Trophoblast cell (in vitro differentiated cells and primary cell): ENCODE measurements around the gene PASK.
A peak's percentile ranks its signal among the peaks of the same experiment; 100 is the strongest.

Source experiments
- DNase-seq, 2 donors: peaks; one replicate each; pipeline ENCODE4 v3.0.0-alpha.2; 2016
- H2AFZ ChIP-seq: 2 replicates; pipeline ENCODE4 v1.6.1; 2013; ENCODE audit warnings: low read length, moderate library complexity, mild to moderate bottlenecking; ENCODE audit not compliant: insufficient read depth, poor library complexity
- H2AK5ac ChIP-seq: 2 replicates; pipeline ENCODE4 v1.6.1; 2013; ENCODE audit warnings: mild to moderate bottlenecking, low read length
- H2BK120ac ChIP-seq: 2 replicates; pipeline ENCODE4 v1.6.1; 2013; ENCODE audit warnings: low read length, mild to moderate bottlenecking, moderate library complexity; ENCODE audit not compliant: insufficient read depth, poor library complexity
- H2BK12ac ChIP-seq: 2 replicates; pipeline ENCODE4 v1.6.1; 2013; ENCODE audit warnings: mild to moderate bottlenecking, low read length, moderate library complexity
- H2BK5ac ChIP-seq: 2 replicates; pipeline ENCODE4 v1.6.1; 2013; ENCODE audit warnings: low read length, low read depth, moderate library complexity, mild to moderate bottlenecking; ENCODE audit not compliant: poor library complexity
- H3K14ac ChIP-seq: 2 replicates; pipeline ENCODE4 v1.6.1; 2013; ENCODE audit warnings: mild to moderate bottlenecking, low read length
- H3K18ac ChIP-seq: 2 replicates; pipeline ENCODE4 v1.6.1; 2013; ENCODE audit warnings: mild to moderate bottlenecking, low read length
- H3K23ac ChIP-seq: 2 replicates; pipeline ENCODE4 v1.6.1; 2013; ENCODE audit warnings: low read length
- H3K27ac ChIP-seq: 2 replicates; pipeline ENCODE4 v1.5.1; 2013; ENCODE audit warnings: low read depth, mild to moderate bottlenecking, inconsistent platforms, low read length, moderate library complexity
- H3K27me3 ChIP-seq: 2 replicates; pipeline ENCODE4 v1.6.1; 2013; ENCODE audit warnings: inconsistent platforms, mild to moderate bottlenecking, low read length, moderate library complexity; ENCODE audit not compliant: insufficient read depth
- H3K36me3 ChIP-seq, 2 experiments: 1 replicate in 1 of 2; 2 replicates in 1 of 2; pipeline ENCODE4 v1.6.1; 2013; ENCODE audit warnings: low read length in 2 of 2, mild to moderate bottlenecking in 2 of 2, moderate library complexity in 1 of 2; ENCODE audit not compliant: insufficient read depth in 2 of 2, control insufficient read depth in 1 of 2
- H3K4ac ChIP-seq: 2 replicates; pipeline ENCODE4 v1.6.1; 2013; ENCODE audit warnings: low read depth, mild to moderate bottlenecking, low read length, moderate library complexity
- H3K4me1 ChIP-seq, 2 experiments: 1 replicate in 1 of 2; 2 replicates in 1 of 2; pipeline ENCODE4 v1.6.1; 2013; ENCODE audit warnings: low read length in 2 of 2, mild to moderate bottlenecking in 2 of 2, moderate library complexity in 1 of 2; ENCODE audit not compliant: insufficient read depth in 2 of 2, control insufficient read depth in 1 of 2
- H3K4me2 ChIP-seq: 2 replicates; pipeline ENCODE4 v1.6.1; 2013; ENCODE audit warnings: inconsistent platforms, mild to moderate bottlenecking, low read length, moderate library complexity
- H3K4me3 ChIP-seq: 2 replicates; pipeline ENCODE4 v1.5.1; 2013; ENCODE audit warnings: mild to moderate bottlenecking, low read depth, low read length, inconsistent platforms
- H3K79me1 ChIP-seq: one replicate; pipeline ENCODE4 v1.6.1; 2013; ENCODE audit warnings: low read length
- H3K79me2 ChIP-seq: 2 replicates; pipeline ENCODE4 v1.6.1; 2013; ENCODE audit warnings: low read length, mild to moderate bottlenecking; ENCODE audit not compliant: control insufficient read depth, insufficient read depth, poor library complexity
- H3K9ac ChIP-seq: 2 replicates; pipeline ENCODE4 v1.6.1; 2013; ENCODE audit warnings: mild to moderate bottlenecking, low read length
- H3K9me3 ChIP-seq: 2 replicates; pipeline ENCODE4 v1.6.1; 2013; ENCODE audit warnings: low read depth, mild to moderate bottlenecking, control low read depth, inconsistent platforms, low read length; ENCODE audit not compliant: insufficient read depth
- H4K12ac ChIP-seq: 2 replicates; pipeline ENCODE4 v1.6.1; 2013; ENCODE audit warnings: low read depth, mild to moderate bottlenecking, low read length, moderate library complexity
- H4K8ac ChIP-seq: 2 replicates; pipeline ENCODE4 v1.6.1; 2013; ENCODE audit warnings: low read depth, mild to moderate bottlenecking, low read length, moderate library complexity
- H4K91ac ChIP-seq: one replicate; pipeline ENCODE4 v1.6.1; 2013; ENCODE audit warnings: low read depth, mild to moderate bottlenecking, low read length, moderate library complexity
- WGBS: extraction: QIAGEN DNeasy Blood & Tissue Kit; methylation state at CpG from one replicate; pipeline ENCODE4 v1.1.7; 2013; ENCODE audit warnings: missing lambda C conversion rate; ENCODE audit not compliant: insufficient read length, insufficient coverage; ENCODE audit errors: extremely low coverage; 5-methylcytosine and 5-hydroxymethylcytosine counted together

The PASK gene

GRCh38 chr2:241150660-241151530 lies 1.6 kb upstream of the PASK start:
- Histone ChIP-seq H3K79me2 (peaks cover 5% of the 10 kb centered on the region), H3K27me3 (no peaks in the 10 kb centered on the region), H4K8ac (peak overlapping the region; percentile 57), H2BK120ac (peak overlapping the region; percentile 38), H4K12ac (no peak overlapping the region), H2AFZ (peak overlapping the region; percentile 94), H3K4ac (peak overlapping the region; percentile 61), H3K18ac (peak overlapping the region; percentile 62), H3K4me2 (peak overlapping the region; percentile 99), H4K91ac (peak overlapping the region; percentile 66), H3K9me3 (no peaks in the 10 kb centered on the region), H2AK5ac (no peak overlapping the region), H3K79me1 (peaks cover 7% of the 10 kb centered on the region), H3K36me3 (peaks cover 8 to 11% of the 10 kb centered on the region in 2 experiments), H2BK5ac (peak overlapping the region; percentile 25), H3K27ac (no peak overlapping the region), H3K4me1 (peaks cover 6 to 13% of the 10 kb centered on the region in 2 experiments), H3K9ac (peak overlapping the region; percentile 88), H3K4me3 (peak overlapping the region; percentile 87), H3K14ac (peak overlapping the region; percentile 62), H2BK12ac (no peak overlapping the region), H3K23ac (peak overlapping the region; percentile 34)
- WGBS, result no CpG with 5 or more reads among the region's 37 CpGs
- DNase-seq, result peak in 1 of 2 donors; percentile 4

GRCh38 chr2:241149925-241150659 lies 820 bp upstream of the PASK start, which contains the start of gene PPP1R7:
TSS of gene PPP1R7 (plus strand) at chr2:241150467. CDS start at chr2:241150496, 29 bp downstream.
- H3K4me2 ChIP-seq, result peak within 1 kb of the TSS; percentile 99
- H3K79me1 ChIP-seq, result peaks cover 7% of the 10 kb centered on the region
- peak; percentile 98 for DNase-seq
- peak within 1 kb of the TSS; percentile 25 for H2BK5ac ChIP-seq
- peak within 1 kb of the TSS; percentile 57 for H4K8ac ChIP-seq
- no peak within 1 kb of the TSS for H2AK5ac ChIP-seq
- H3K4me1 ChIP-seq, result peaks cover 6 to 13% of the 10 kb centered on the region in 2 experiments
- peaks cover 5% of the 10 kb centered on the region for H3K79me2 ChIP-seq
- H3K9me3 ChIP-seq, result no peaks in the 10 kb centered on the region
- peak within 1 kb of the TSS; percentile 62 for H3K14ac ChIP-seq
- peak within 1 kb of the TSS; percentile 87 for H3K4me3 ChIP-seq
- peak within 1 kb of the TSS; percentile 38 for H2BK120ac ChIP-seq
- peak within 1 kb of the TSS; percentile 66 for H4K91ac ChIP-seq
- WGBS, result no CpG with 5 or more reads among the region's 73 CpGs
- H2AFZ ChIP-seq, result peak within 1 kb of the TSS; percentile 94
- peak within 1 kb of the TSS; percentile 62 for H3K18ac ChIP-seq
- H3K27ac ChIP-seq, result peak within 1 kb of the TSS; percentile 0
- peak within 1 kb of the TSS; percentile 88 for H3K9ac ChIP-seq
- H3K23ac ChIP-seq, result peak within 1 kb of the TSS; percentile 34
- peak within 1 kb of the TSS; percentile 61 for H3K4ac ChIP-seq
- no peaks in the 10 kb centered on the region for H3K27me3 ChIP-seq
- H2BK12ac ChIP-seq, result no peak within 1 kb of the TSS
- peaks cover 7 to 10% of the 10 kb centered on the region in 2 experiments for H3K36me3 ChIP-seq
- no peak within 1 kb of the TSS for H4K12ac ChIP-seq

- H2AK5ac ChIP-seq, result no peak overlapping the region
- H3K79me2 ChIP-seq, result peaks cover 5% of the 10 kb centered on the region
- H3K4ac ChIP-seq, result no peak overlapping the region
Observed at GRCh38 chr2:241149675-241149924, 328 bp upstream of the PASK start.

GRCh38 chr2:241148239-241148638 lies 1.0 kb downstream of the PASK start:
- H3K79me2 ChIP-seq, result peaks cover 5% of the 10 kb centered on the region
- peaks cover 7% of the 10 kb centered on the region for H3K79me1 ChIP-seq
- H3K14ac ChIP-seq, result no peak overlapping the region
- no peak overlapping the region for H2BK12ac ChIP-seq
- H3K9me3 ChIP-seq, result no peaks in the 10 kb centered on the region
- H2AK5ac ChIP-seq, result no peak overlapping the region
- no peak overlapping the region for H2BK120ac ChIP-seq
- no peak for DNase-seq
- H3K4me1 ChIP-seq, result peaks cover 6 to 13% of the 10 kb centered on the region in 2 experiments
- no peak overlapping the region for H3K4ac ChIP-seq
- H3K18ac ChIP-seq, result no peak overlapping the region
- no peak overlapping the region for H2BK5ac ChIP-seq
- peak overlapping the region; percentile 88 for H3K4me2 ChIP-seq
- whole genome bisulfite sequencing, result no CpG with 5 or more reads among the region's 4 CpGs
- H2AFZ ChIP-seq, result no peak overlapping the region
- no peak overlapping the region for H4K12ac ChIP-seq
- no peaks in the 10 kb centered on the region for H3K27me3 ChIP-seq
- peaks cover under 1 to 2% of the 10 kb centered on the region in 2 experiments for H3K36me3 ChIP-seq
- H3K27ac ChIP-seq, result no peak overlapping the region
- no peak overlapping the region for H3K4me3 ChIP-seq
- no peak overlapping the region for H4K8ac ChIP-seq
- H3K9ac ChIP-seq, result no peak overlapping the region
- H3K23ac ChIP-seq, result no peak overlapping the region
- no peak overlapping the region for H4K91ac ChIP-seq

More at GRCh38 chr2:241149675-241149924, 328 bp upstream of the PASK start:
- peak overlapping the region; percentile 87 for H3K4me3 ChIP-seq
- H3K4me1 ChIP-seq, result peaks cover 6 to 13% of the 10 kb centered on the region in 2 experiments
- no peak overlapping the region for H2BK12ac ChIP-seq
- H3K36me3 ChIP-seq, result peaks cover 5 to 7% of the 10 kb centered on the region in 2 experiments
- no peak overlapping the region for H3K18ac ChIP-seq
- H2BK120ac ChIP-seq, result no peak overlapping the region
- H2AFZ ChIP-seq, result peak overlapping the region; percentile 71
- H3K27ac ChIP-seq, result peak overlapping the region; percentile 0
- no peak overlapping the region for H3K23ac ChIP-seq
- H4K8ac ChIP-seq, result no peak overlapping the region
- H3K9me3 ChIP-seq, result no peaks in the 10 kb centered on the region
- H2BK5ac ChIP-seq, result no peak overlapping the region
- no peak overlapping the region for H4K12ac ChIP-seq
- H3K27me3 ChIP-seq, result no peaks in the 10 kb centered on the region
- no peak overlapping the region for H3K9ac ChIP-seq
- H3K4me2 ChIP-seq, result peak overlapping the region; percentile 88
- no peak overlapping the region for H3K14ac ChIP-seq
- WGBS, result no CpG with 5 or more reads among the region's 23 CpGs
- no peak for DNase-seq
- H3K79me1 ChIP-seq, result peaks cover 7% of the 10 kb centered on the region
- H4K91ac ChIP-seq, result no peak overlapping the region
